Stomach (tissue), 4 donors: ENCODE results near the gene FGD3.

ENCODE experiments used
- CTCF ChIP-seq, 7 experiments: fragments of 450-650 bp in 4 of 7; fragments of 200-600 bp in 3 of 7; sonication (generic) in 3 of 7; IDR thresholded peaks; one replicate each; pipeline ENCODE4 v1.5.1; 2016 to 2019; ENCODE audit warnings: antibody characterized with exemption in 7 of 7, control low read depth in 2 of 7, mild to moderate bottlenecking in 1 of 7
- EP300 ChIP-seq: sonication (generic); formaldehyde crosslinking; IDR thresholded peaks from one replicate; pipeline ENCODE4 v1.6.1; 2017; ENCODE audit warnings: antibody characterized with exemption
- POLR2A ChIP-seq, 4 donors: fragments of 450-650 bp; IDR thresholded peaks; one replicate each; pipeline ENCODE4 v1.6.1; 2016; ENCODE audit warnings: antibody characterized with exemption in 4 of 4, control low read depth in 2 of 4, mild to moderate bottlenecking in 1 of 4, moderate library complexity in 1 of 4
- POLR2AphosphoS5 ChIP-seq, 3 donors: sonication (generic); formaldehyde crosslinking; IDR thresholded peaks; one replicate each; pipeline ENCODE4 v1.6.1; 2016; ENCODE audit warnings: antibody characterized with exemption in 3 of 3

DNA sequence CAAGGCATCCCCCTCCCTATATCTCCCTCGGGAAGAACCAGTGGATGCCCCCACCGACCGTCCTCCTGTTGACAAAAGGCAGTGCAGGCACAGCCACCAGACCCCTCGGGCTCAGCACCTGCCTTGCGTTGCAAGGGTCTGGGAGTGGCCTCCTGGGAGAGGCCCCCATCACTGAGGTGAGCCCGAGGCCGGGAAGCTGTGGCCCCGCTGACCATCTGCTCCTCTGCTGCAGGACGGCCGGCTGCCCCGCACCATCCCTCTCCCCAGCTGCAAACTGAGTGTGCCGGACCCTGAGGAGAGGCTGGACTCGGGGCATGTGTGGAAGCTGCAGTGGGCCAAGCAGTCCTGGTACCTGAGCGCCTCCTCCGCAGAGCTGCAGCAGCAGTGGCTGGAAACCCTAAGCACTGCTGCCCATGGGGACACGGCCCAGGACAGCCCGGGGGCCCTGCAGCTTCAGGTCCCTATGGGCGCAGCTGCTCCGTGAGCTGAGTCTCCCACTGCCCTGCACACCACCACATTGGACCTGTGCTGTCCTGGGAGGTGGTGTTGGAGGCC, 87.9 kb downstream of the FGD3 start:
- TF ChIP-seq CTCF (IDR thresholded peaks at IDR 0.05) = no peak
- TF ChIP-seq POLR2A (IDR thresholded peaks at IDR 0.05) = no peak
- no peak for TF ChIP-seq POLR2AphosphoS5 (IDR thresholded peaks at IDR 0.05)
- TF ChIP-seq EP300 = no peak
